Fibroblast of skin of back (primary cell): ENCODE measurements around the gene IFNK.

Experiments
- DNase-seq: peaks from one replicate; pipeline ENCODE4 v3.0.0-alpha.2; 2013

IFNK gene

GRCh38 chr9:27514551-27514950 is 9.5 kb upstream of the IFNK start:
- DNase-seq: no peak

GRCh38 chr9:27518006-27518405 is 6.1 kb upstream of the IFNK start:
- no peak for DNase-seq

GRCh38 chr9:27518809-27519208 is 5.3 kb upstream of the IFNK start:
- DNase-seq: no peak

GRCh38 chr9:27519466-27520465 is 4.3 kb upstream of the IFNK start:
- no peak for DNase-seq

GRCh38 chr9:27520986-27521385 is 3.1 kb upstream of the IFNK start:
- DNase-seq: no peak

GRCh38 chr9:27523141-27523540 is 949 bp upstream of the IFNK start:
- DNase-seq: no peak

GRCh38 chr9:27527702-27528075 is 3.6 kb downstream of the IFNK start:
- no peak for DNase-seq

GRCh38 chr9:27528076-27528885 is 4.2 kb downstream of the IFNK start:
- DNase-seq: peak; percentile 30

- no peak for DNase-seq
These were observed 4.8 kb downstream of the IFNK start for GRCh38 chr9:27528886-27529315.

- peak; percentile 65 for DNase-seq
These were observed 5.5 kb downstream of the IFNK start, which contains the start of gene MOB3B for GRCh38 chr9:27529316-27530278. Gene MOB3B (minus strand): TSS chr9:27529814. CDS start chr9:27455550, 74,264 bp downstream.

- DNase-seq: no peak
These were observed 7.0 kb downstream of the IFNK start for GRCh38 chr9:27530915-27531755.

- DNase-seq: no peak
These were observed 8.0 kb downstream of the IFNK start for GRCh38 chr9:27532046-27532445.

GRCh38 chr9:27533311-27533710 is 9.2 kb downstream of the IFNK start:
- DNase-seq: no peak

GRCh38 chr9:27534131-27534530 is 10.0 kb downstream of the IFNK start:
- DNase-seq: no peak

GRCh38 chr9:27534658-27535209 is 10.6 kb downstream of the IFNK start:
- no peak for DNase-seq

GRCh38 chr9:27535701-27536118 is 11.6 kb downstream of the IFNK start:
- DNase-seq: no peak

GRCh38 chr9:27536168-27536567 is 12.1 kb downstream of the IFNK start:
- DNase-seq: no peak

- no peak for DNase-seq
These were observed 12.9 kb downstream of the IFNK start for GRCh38 chr9:27537027-27537435.

- DNase-seq: no peak
These were observed 13.7 kb downstream of the IFNK start for GRCh38 chr9:27537756-27538155.

GRCh38 chr9:27538647-27539046 is 14.6 kb downstream of the IFNK start:
- DNase-seq: no peak
